Coronary artery (tissue), 2 donors: ENCODE measurements around the gene CREG2.

ENCODE experiments used
- DNase-seq: peaks from one replicate; pipeline ENCODE4 v3.0.0-alpha.2; 2017; ENCODE audit warnings: low spot score
- H3K27ac ChIP-seq, 2 donors: fragments of 200-600 bp; sonication (generic); one replicate each; pipeline ENCODE4 v1.5.1; 2016 to 2019
- H3K4me3 ChIP-seq: fragments of 200-600 bp; sonication (generic); 2 replicates; pipeline ENCODE4 v1.5.1; 2016; ENCODE audit warnings: mild to moderate bottlenecking, moderate library complexity
- CTCF ChIP-seq: fragments of 200-600 bp; sonication (generic); IDR thresholded peaks from one replicate; pipeline ENCODE4 v1.5.1; 2019; ENCODE audit warnings: antibody characterized with exemption

CREG2 gene

DNA sequence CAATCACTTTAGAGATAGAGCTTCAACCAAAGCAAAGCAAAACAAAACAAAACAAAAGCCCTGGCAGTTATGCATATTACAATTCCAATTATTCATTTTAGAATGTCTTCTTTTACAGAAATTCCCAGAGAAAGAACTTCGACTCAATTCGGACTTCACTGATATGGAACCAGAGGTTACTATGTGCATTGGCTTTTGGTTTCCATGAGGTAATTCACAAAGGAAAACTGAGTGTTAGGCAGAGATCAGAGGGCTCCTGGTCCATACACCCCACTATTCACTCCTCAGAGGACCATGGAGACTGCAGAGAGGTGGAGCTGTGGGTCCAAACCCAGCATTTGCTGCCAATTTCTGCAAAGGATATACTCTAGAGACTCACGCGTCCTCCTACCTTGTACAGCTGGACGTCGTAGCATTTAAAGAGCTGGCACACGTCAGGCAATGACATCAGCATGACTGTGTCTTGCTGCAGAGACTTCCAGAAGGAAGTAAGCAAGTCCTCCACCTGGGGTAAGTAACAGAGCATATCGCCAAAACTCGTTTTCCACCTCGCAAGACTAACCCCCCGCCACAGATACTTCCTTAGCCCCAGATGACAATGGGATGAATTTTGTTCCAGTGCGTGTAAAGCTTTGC, 31.3 kb upstream of the CREG2 start:
- Histone ChIP-seq H3K4me3 (no peak overlapping the region), H3K27ac (no peak overlapping the region)
- no peak for TF ChIP-seq CTCF
- DNase-seq: peak; percentile 26

DNA sequence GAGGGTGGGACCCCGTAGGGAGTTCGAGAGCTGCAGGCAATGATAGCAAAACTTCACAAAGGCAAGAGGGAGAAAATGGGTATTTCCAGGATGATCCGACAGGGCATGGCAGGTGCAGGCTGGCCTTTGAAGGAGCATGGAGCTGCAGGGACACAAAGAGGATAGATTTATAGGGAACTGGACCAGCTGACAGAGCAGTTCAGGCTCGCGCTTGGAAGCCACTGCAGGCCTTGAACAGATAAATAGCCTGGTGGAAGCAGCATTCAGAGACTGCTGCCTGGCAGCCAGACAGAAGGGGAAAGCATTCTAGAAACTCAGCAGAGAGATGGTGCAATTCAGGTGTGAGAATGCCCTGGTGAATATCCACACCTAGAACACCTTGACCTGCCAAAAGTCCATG, 29.3 kb upstream of the CREG2 start:
- no peak for TF ChIP-seq CTCF
- no peak overlapping the region for H3K27ac ChIP-seq
- no peak for DNase-seq
- no peak overlapping the region for H3K4me3 ChIP-seq

GRCh38 chr2:101415884-101416283, 28.6 kb upstream of the CREG2 start:
- Histone ChIP-seq H3K4me3 (no peak overlapping the region), H3K27ac (no peak overlapping the region)
- no peak for DNase-seq
- no peak for TF ChIP-seq CTCF

DNA sequence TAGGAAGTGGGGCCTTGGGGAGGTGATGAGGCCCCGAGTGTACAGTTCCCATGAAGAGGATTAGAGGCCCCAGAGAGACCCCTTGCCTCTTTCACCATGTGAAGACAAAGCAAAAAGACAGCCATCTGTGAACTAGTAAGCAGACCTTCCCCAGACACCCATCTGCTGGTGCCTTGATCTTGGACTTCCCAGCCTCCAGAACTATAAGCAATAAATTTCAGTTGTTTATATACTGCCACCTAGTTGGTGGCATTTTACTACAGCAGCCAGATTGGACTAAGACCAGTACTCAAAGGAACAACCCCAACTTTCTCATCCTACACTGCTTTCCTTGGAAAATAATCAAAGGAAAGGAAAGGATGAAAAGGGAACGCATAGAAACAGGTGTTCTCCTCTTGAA, 27.9 kb upstream of the CREG2 start:
- Histone ChIP-seq H3K27ac (no peak overlapping the region), H3K4me3 (no peak overlapping the region)
- peak; percentile 24 for DNase-seq
- no peak for TF ChIP-seq CTCF

DNA sequence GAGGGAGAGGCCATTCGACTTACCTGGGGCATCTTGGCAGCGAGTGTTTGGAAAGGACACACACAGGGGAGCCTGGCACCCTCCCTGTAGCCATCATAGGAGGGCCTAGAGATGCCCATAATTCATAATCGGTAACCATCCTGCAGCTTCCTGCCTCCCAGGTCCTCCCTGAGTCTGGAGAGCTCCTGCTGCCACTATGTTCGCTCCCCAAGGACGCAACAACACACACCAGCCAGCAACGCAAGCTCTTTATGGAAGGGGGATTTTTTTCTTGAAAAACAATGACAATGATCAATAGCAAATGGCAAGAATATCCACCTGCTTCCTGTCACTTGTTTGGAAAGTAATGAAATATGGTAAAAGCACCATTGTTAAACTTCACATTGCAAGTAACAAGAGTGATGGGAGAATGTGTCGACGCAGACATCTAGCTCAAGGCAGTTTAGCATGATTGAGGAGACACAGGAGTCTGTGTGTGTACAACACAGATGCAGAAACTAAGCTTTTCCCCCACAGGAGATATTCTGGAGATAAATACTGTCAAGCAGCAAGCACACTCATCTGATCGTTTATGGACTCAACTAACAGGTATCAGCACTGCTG, 24.9 kb upstream of the CREG2 start:
- no peak for TF ChIP-seq CTCF
- Histone ChIP-seq H3K4me3 (no peak overlapping the region), H3K27ac (no peak overlapping the region)
- no peak for DNase-seq

GRCh38 chr2:101410746-101411145, 23.4 kb upstream of the CREG2 start:
- Histone ChIP-seq H3K4me3 (no peak overlapping the region), H3K27ac (no peak overlapping the region)
- TF ChIP-seq CTCF: no peak
- DNase-seq: no peak

- Histone ChIP-seq H3K4me3 (no peak overlapping the region), H3K27ac (no peak overlapping the region)
- no peak for DNase-seq
- TF ChIP-seq CTCF: no peak
Observed at GRCh38 chr2:101410114-101410513, 22.8 kb upstream of the CREG2 start.
